Anterior cingulate cortex (tissue), 58 donors: ENCODE measurements around the gene GALNT17.
A peak's percentile ranks its signal among the peaks of the same experiment; 100 is the strongest.

Source experiments
- DNase-seq, 58 donors: peaks; one replicate each; lab custom pipeline; 2025; lab: John Stamatoyannopoulos, UW

GALNT17 gene

GRCh38 chr7:71482284-71482683, 350.3 kb downstream of the GALNT17 start:
- DNase-seq, result no peak

- DNase-seq, result no peak
Measured at GRCh38 chr7:71484380-71484779, 352.4 kb downstream of the GALNT17 start.

GRCh38 chr7:71485586-71485985, 353.6 kb downstream of the GALNT17 start:
- no peak for DNase-seq

DNA sequence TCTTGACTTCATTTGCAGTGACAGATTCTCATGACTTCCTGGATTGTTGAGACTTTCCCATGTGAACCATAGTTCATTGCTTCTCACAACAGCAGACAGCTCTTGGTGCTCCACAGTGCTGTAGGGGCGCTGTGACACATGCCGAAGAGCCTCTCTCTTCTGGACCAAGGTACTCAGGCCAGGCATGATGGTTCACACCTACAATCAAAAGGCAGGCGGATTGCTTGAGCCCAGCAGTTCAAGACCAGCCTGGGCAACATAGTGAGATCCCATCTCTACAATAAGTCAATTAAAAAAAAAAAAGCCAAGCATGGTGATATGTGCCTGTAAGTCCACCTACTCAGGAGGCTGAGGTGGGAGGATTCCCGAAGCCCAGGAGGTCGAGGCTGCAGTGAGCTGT, 354.5 kb downstream of the GALNT17 start:
- no peak for DNase-seq

DNA sequence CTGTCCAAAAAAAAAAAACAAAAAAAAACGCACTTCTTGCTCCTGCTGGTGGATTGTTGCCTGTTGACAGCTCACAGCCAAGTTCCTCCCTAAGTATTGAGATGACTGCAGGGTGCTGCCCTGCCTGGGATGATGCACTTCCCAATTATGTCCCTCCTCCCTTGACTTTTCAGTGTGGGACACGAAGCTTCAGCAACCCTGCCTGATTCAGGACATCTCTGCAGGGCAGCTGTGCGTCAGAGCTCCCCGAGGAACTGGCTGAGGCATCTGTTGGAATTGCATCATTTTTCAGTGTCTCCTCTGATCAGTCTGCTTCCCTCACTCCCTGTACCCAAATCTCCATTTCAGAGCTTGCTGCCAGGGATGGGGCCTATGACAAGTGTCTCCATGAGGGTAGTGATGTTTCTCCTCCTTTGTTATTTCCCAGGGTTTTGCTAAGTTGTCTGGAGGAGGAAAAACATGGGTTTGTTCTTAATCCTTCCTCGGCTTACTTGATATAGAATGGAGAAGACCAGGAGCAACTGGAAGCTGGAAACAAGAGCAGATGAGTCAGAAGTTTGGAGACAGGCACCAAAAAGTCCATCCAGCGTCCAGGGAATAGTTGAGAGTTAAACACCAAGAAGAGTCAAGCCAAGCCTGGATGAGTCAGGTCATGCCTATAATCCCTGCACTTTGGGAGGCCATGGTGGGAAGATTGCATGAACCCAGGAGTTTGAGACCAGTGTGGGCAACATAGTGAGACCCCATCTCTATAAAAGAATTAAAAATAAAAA, 355.1 kb downstream of the GALNT17 start:
- no peak for DNase-seq

- DNase-seq, result no peak
Measured at GRCh38 chr7:71488308-71488707, 356.4 kb downstream of the GALNT17 start.

- DNase-seq, result no peak
Measured at GRCh38 chr7:71491336-71491735, 359.4 kb downstream of the GALNT17 start.

DNA sequence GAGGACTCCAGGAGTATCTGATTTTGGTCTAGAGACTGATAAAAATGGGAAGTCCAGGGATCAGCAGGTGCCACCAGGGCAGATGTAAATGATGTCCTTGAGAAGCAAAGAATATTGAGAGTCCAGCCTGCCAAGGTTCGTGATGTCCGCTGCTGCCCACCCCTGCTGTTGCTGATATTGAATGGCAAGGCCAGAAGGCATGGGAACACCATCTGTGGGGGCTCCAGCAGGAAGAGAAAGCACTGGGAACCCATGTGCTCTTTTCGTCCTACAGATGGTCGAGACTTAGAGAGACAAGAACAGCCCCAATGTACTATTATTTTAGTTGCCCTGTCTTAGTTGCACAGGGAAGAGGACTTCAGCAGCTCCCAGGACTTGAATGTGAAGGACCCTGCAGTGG, 363.9 kb downstream of the GALNT17 start:
- no peak for DNase-seq

DNA sequence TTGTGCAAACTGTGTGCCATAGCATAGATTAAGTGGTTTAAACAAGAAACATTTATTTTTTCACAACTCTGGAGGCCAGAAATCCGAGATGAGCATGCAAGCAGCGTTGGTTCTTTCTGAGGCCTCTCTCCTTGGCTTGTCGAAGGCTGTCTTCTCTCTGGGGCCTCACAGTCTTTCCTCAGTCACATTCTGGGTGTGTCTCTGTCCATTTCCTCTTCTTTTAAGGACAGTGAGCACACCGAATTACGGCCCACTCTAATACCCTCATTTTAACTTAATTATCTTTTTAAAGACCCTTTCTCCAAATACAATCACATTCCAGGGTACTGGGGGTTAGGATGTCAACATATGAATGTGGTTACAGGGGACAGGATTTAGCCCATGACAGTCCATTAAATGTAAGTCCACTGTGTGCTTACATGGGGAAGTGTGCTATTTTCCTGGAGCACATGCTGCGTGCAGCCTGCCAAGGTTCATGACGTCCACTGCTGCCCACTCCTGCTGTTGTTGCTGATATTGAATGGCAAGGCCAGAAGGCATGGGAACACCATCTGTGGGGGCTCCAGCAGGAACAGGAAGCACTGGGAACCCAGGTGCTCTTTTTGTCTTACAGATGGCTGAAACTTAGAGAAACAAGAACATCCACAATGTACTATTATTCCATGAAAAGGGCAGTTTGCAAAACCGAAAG, 365.5 kb downstream of the GALNT17 start:
- peak in 22 of 58 donors; percentile 1 to 44 (median 23) for DNase-seq

GRCh38 chr7:71498381-71498780, 366.4 kb downstream of the GALNT17 start:
- no peak for DNase-seq

- DNase-seq, result no peak
Measured at GRCh38 chr7:71504697-71505441, 372.9 kb downstream of the GALNT17 start.

GRCh38 chr7:71506822-71507221, 374.9 kb downstream of the GALNT17 start:
- DNase-seq, result no peak

GRCh38 chr7:71507680-71508602, 376.0 kb downstream of the GALNT17 start:
- no peak for DNase-seq

DNA sequence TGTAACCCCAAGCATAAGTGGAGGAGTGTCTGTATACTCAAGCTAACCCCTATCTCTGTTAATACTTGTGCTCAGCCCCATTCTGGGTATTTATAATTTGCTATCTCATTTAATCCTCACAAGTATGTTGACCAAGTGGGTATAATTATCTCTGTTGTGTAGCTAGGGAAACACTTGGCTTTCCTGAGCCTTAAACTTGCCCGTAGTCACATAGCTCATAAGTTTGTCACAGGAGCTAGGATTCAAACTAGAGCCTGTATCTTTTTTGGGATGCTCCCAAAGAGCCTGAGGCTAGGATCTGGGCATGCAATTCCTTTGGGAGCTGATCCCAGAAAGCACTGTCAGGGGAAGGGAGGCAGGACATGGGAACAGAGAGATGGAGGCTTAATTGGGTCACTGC, 377.4 kb downstream of the GALNT17 start:
- DNase-seq, result no peak

- no peak for DNase-seq
Measured at GRCh38 chr7:71511361-71511807, 379.4 kb downstream of the GALNT17 start.

DNA sequence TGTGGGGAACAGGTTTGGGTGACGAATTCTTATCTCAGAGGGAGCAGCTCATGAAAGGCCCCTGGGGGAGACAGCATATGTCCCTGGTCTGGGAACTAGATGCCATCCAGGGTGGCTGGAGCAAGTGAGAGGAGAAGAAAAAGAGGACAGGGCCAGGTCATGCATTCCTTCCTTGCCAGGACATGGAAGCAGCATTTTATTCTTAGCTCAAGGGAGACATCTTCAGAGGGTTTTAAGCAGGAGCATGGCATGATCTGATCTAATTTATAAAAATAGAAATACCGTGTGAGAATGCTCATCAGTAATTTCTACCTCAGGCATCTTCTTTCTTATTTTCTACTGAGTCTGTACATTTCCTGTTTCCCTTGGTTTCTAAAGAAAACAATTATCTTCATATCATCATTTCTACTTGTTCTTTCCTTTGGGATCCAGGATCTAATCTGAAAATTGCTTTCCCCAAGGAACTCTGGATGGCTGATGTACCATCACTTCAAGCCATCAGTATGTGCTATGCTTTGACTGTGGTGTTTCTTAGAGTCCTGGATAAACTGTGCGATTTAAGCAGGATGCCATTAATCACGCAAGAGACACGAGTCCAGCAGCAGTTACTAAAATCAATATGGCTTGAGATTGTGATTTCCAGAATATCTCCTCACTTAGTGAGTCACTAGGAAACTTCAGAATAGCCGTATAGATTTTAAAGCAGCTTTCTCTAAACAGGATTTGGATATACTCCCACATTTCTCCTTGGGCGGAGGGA, 386.2 kb downstream of the GALNT17 start:
- DNase-seq, result peak in 1 of 58 donors; percentile 43

DNA sequence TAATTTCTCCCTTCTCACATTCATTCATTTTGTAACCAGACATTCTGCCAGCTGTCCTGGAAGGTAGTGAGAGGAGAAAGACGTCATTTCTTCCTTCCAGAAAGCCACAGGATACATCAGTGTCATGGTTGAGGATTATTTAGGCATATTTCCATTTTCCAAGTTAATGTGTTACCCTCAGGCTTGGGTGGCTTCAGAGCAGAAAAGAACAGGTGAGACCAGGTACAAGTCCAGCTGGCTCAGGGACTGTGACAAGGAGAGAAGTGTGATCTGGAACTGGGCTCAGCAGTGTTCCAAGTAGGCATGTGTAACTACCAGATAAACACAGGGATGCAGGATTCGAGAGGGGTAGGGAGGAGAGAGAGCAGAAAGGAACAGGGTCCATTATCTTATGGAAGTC, 386.9 kb downstream of the GALNT17 start:
- DNase-seq, result no peak

- DNase-seq, result peak in 15 of 58 donors; percentile 1 to 56 (median 18)
Measured at GRCh38 chr7:71521506-71521905, 389.6 kb downstream of the GALNT17 start.

DNA sequence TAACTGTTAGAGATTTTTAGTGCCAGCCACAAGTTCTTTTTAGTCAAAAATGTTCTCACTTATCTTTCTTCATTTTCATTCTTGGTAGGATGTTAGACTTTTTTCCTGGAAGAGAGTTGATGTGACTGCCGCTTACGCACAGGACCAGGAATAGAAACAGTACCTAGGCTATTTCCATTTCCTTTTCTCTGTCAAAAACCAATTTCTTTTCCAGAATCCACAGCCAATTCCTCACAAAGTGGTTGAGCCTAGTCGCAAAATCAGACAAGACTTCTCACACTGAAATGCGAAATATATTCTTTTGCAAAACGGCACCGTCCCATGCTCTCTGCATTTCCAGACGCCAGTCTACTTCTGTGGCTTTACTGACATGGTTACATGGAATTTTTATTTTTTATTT, 394.2 kb downstream of the GALNT17 start:
- no peak for DNase-seq
